HG03457 (cell line): ENCODE results near the gene BEND3.
A peak's percentile ranks its signal among the peaks of the same experiment; 100 is the strongest.
"Not testable (repeated sequence)": the region's sequence is repeated elsewhere in the genome, so short reads cannot be mapped to it uniquely, and the experiment has no call there.

Experiments
- ATAC-seq: cut with Tn5 transposase; IDR thresholded peaks from one replicate; pipeline ENCODE4 v1.9.1; 2021; ENCODE audit warnings: moderate number of reproducible peaks; ENCODE audit not compliant: unreplicated experiment

BEND3 gene

DNA sequence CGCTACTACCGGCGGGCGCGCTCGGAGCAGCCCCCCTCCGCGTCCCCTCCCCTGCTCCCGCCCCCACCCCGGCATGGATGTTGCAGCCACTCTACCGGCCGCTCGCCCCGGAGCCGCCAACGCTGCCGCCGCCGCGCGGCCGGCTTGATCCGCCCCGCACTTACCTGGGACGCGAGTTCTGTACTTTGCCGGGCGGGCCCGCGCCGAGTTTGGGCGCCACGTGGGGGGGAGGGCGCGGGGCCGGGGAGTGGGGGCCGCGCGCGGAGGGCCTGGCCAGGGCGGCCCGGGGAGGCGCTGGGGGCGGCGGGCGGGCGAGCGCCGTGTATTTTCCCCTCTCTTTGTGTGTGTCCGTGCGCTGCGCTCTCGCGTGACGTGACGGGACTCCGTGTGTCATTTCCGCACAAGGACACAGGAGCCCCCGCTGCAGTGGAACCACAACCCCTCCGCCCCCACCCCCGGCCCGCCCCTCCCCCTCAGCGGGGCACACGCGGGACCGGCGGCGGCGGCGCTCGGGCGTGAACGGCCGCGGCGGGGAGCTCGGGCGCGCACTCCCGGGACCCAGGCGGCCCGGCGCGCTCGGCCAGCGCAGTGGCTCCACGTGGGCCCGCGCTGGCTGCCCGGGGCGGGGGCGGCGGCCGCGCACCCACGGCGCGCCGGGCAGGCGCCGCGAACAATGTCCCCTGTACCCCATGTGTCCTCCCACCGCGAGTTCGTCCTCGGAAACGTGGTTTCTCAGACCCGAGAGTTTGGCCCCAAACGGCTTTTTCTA is at the start of gene BEND3:
BEND3 (minus strand) TSS at position 590 of the 769 bp plus-strand sequence. CDS start 16,230 bp downstream, outside the sequence.
- peak; percentile 7 for ATAC-seq

DNA sequence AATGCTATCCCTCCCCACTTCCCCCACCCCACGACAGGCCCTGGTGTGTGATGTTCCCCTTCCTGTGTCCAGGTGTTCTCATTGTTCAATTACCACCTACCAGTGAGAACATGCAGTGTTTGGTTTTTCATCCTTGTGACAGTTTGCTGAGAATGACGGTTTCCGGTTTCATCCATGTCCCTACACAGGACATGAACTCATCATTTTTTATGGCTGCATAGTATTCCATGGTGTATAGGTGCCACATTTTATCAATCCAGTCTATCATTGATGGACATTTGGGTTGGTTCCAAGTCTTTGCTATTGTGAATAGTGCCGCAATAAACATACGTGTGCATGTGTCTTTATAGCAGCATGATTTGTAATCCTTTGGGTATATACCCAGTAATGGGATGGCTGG is 49.0 kb upstream of the BEND3 start:
- ATAC-seq = not testable (repeated sequence)

DNA sequence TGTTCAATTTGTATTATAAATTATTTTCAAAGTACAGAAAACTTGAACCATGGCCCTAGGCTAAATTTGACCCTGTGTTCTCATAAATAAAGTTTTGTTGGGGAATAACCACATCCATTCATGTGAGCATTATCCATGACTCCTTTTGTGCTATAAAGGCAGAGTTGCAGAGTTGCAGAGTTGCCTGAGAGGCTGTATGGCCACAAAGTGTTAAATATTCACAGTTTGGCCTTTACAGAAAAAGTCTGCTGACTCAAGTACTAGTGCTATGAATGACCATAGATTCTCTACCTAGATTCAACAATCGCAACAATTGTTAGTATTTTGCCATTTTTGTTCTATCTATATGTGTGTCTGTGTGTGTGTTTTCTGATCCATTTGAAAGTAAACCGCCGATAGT is 46.2 kb upstream of the BEND3 start:
- no peak for ATAC-seq

DNA sequence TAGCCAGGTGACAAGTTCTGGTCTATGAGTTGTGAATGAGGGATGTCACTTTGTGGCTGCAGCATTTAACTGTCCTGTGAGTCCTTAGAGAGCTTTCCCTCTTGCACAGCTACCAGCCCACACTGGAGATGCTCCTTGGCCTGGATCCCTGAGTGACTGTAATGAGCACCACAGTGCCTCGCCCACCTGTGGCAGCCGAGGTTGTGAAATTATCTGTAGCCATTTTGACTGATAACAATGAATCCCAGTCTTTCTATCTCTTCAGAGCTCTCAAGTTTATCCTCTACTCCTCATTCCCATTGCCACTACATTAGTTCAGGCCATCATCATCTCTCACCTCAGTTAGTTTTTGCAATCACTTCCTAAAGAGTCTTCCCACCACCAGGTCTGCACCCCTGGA is 41.3 kb upstream of the BEND3 start:
- no peak for ATAC-seq

DNA sequence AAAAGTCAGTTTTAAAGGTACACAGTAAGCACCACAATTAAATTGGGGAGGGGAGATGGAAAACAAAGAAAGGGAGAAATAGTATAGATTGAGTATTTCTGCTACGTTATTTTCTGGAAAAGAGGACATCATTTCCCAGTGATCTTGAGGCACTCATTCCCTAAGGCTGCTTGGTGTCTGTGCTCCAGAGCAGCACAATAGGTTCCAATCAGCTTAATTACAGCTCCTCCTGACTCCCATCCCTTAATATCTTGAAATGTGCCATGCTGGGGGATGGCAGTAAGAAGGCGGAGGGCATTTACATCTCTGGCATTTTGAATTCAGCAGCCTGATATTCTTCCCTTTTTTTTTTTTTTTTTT is 39.5 kb upstream of the BEND3 start:
- no peak for ATAC-seq

DNA sequence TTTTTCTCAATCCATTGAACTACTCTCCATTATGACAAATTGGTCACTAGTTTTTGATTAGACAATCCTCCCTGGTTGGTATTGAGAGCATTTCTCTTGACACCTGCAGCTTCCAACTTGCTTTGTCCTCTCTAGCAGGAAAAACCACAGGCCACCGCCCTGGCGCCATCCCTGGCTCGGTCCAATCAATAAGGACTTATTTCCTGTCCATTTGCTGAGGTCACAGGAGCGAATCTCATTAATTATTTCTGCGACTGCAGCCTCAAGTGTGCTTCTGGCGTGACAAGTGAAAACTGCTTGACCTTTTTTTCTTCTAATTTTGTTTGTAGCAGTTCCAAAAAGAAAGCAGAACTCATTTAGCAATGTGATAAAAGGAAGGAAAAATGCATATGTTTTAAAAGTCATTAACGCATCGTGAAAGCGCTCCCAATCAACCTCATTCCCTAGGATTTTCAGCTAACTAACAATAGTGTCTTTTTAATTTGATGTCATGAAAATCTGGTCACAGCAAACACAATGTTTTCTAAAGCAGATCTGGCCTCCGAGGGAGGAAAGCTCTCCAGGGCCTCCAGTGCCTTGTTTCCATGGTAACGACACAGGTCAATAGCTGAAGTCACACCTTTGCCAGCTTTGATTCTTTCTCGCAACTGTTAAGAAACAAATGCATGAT is 39.0 kb upstream of the BEND3 start:
- no peak for ATAC-seq

DNA sequence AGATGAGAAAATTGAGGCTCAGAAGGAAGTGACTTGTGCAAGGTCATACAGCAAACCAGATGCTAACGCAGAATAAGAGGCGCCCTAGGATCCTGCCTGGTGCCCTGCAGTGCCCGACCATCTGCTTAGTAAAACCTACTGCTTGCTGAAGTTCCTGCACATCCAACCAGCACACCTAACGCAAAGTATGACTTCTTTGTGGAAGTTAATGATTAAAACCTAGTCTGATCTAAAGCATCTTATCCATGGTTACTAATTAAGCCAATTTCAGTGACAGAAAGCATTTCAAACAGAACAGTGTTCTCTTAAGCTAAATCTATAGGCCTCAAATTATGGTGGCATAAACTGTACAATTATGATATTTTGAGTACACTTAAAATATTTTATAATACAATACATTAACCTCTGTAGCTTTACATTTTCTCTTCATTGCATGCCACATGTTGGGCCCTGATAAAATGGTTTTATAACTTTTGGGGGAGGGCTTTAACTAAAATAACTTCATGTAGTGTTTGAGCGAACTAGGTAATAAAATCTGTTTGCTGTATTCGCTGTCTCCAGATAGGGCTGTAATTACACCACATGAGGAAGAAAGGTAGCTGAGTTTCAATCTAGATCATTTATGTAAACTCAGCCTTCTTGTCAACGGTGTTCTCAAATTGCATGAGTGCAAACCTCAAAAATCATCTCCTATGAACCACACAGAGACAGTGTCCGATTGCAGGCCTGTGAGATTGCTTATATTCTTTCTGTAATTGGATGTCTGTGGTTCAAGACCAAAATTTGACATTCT is 37.5 kb upstream of the BEND3 start:
- no peak for ATAC-seq

DNA sequence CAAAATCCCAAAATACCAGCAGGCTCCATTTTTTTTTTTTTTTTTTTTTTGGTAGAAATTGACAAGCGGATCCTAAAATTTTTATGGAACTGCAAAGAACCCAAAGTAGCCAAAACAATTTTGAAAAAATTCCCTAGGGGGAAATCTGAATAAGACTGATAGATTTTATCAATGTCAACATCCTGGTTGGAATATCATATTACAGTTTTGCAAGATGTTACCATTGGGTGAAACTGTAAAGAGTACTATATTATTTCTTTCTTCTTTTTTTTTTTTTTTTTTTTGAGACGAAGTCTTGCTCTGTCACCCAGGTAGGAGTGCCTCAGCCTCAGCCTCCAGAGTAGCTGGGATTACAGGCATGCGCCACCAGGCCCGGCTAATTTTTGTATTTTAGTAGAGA is 29.4 kb upstream of the BEND3 start:
- ATAC-seq = no peak

DNA sequence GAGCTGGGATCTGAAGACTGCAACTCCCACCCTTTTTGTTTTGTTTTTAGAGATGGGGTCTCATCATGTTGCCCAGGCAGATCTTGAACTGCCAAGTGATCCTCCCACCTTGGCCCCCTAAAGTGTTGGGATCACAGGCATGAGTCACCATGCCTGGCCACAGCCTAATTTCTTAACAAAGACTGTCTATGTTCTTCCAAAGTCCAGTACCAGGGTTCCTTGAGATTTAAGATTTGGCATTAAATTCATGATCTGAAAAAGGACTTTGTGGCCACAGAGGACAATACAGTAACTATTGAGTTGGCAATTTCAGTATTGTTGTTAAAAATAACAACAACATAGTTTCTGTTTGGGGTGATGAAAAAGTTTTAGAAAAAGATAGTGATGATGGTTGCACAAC is 28.7 kb upstream of the BEND3 start:
- ATAC-seq = no peak

DNA sequence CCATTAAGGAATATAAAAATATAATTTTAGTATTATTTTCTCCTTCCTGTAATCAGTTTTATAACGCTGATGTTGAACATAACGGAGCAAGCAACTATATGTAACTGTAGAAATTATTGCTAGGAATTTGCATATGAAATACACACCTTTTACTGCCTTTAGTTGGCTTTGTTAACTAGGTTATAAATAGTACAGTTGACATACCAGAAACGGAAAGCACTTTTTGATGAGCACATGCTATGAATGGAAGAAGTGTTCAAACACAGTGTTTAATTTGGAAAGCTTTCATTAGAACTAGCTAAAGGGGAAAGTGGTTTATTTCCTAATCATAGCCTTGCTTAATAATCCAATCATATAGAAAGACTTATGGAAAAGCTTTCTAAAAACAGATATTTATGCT is 25.3 kb upstream of the BEND3 start:
- ATAC-seq = no peak

DNA sequence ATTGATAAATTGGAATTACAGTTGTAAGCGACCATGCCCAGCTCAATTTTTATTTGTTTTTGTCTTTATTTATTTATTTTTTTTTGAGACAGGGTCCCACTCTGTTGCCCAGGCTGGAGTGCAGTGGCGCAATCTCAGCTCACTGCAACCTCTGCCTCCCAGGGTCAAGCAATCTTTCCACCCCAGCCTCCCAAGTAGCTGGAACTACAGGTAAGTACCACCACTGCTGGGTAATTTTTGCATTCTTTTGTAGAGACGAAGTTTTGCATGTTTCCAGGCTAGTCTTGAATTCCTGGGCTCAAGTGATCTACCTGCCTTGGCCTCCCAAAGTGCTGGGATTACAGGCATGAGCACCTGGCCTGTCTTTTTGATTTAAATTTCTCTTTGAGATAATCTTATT is 21.0 kb upstream of the BEND3 start:
- not testable (repeated sequence) for ATAC-seq

DNA sequence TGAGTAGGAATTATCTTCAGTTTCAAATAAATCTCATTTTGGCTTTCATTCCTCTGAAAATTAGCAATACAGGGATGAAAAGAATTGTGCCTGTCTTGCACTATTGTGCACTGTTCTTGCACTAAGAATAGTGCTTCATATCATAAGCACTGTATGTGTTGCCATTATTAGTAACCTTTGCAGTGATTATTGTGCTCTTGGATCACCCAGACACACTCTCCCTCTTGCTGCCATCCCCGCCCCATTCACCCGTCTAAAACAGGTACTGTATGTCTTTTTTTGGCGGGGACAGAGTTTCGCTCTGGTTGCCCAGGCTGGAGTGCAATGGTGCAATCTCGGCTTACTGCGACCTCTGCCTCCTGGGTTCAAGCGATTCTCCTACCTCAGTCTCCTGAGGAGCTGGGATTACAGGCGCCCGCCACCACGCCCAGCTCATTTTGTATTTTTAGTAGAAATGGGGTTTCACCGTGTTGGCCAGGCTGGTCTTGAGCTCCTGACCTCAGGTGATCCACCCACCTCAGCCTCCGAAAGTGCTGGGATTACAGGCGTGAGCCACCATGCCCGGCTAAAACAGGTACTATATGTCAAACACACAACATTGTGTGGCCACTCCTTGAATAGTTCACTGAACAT is 19.8 kb upstream of the BEND3 start:
- ATAC-seq = not testable (repeated sequence)

DNA sequence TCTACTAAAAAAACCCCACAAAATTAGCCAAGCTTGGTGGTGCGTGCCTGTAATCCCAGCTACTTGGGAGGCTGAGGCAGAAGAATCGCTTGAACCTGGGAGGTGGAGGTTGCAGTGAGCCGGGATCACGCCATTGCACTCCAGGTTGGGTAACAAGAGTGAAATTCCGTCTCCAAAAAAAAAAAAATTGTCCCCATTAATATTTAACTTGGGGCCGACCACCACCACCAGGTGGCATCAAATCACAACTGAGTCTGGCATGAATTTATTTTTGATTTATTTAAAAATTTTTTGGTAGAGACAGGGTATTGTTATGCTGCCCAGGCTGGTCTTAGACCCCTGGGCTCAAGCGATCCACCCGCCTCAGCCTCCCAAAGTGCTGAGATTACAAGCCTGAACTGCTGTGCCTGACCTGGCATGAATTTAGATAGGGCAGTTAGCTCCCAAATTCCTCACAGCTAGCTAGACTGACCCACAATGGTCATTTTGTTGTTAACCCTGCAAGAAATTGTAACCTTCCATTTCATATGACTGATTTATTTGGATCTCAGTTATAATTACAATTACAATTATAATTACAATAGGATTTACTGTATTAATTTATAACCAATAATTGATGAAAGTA is 17.1 kb upstream of the BEND3 start:
- ATAC-seq = no peak

DNA sequence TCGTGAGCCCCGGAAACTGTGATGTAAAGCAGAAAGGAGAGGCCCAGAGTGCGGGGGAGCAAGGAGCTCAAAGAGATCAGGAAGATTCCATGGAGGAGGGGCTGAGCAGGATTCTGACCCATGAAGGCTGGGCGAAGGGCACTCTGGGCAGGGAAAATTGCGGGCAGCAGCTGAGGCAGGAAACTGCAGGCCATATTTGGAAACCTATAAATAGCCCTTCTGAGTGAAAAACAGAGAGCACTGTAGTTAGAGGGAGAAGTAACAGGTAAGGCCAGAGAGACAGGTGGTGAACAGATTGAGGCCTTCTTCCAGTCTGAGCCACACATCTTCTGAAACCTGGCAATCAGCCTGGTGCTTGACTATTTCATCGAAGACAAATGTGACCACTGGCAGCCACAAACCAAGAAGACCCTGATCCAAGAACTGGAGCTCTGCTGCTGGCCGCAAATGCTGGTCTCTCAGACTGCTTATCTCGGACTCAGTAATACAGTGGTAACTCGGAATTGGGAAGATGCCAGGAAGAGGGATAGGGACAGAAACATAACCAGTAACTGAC is 14.1 kb upstream of the BEND3 start:
- no peak for ATAC-seq

DNA sequence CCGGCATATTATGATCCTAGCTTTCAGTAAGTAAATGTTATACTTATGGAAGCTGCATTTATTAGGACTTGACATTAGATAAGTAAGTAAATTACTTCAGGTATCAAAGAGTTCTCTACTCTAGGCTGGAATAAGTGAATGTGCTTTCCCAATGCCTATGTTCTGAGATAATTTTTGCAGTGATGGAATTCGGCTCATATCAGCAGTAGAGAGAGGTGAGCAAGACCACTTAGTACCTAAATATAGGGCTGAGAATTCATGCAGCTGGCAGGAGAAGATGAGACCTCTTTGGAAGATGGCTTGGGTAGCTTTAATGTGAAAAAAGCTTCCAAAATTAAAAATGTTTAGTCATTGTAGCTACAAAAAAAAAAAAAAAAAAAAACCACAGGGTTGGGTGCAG is 13.3 kb upstream of the BEND3 start:
- ATAC-seq = no peak

DNA sequence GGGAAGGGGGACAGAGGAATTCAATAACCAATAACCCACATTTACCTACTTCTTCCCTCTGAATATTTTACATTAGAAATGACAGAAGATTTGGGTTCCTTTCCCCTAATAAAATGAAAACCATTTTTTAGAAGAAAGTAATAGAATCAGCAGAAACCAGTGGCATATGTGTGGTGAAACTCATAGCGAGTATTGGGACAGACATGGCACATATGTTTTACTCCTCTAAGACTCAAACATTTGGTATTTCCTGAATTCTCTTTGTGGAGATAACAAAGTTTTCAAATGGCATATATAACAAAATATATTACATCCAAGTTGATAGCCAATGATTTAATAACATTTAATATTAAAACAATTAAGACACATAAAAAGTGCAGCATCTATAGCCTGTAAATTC is 12.9 kb upstream of the BEND3 start:
- no peak for ATAC-seq

DNA sequence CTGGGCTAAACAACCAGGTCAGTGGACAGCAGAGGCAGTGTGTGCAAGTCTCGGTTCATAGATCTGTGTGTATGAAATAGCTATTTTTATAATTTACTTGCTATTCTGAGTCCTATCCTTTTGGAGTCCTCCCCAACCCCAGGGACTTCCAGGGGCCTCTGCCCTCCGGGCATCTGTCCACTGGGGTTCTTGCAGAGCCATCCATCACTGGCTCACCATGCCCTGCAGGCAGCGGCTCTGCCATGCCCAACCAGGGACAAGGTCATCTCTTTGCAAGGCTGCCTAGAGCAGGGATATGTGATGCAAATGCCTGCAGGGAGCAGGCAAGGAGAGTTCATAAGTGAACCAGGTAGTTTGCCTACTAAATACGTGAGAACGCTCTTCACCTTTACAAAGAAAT is 10.5 kb upstream of the BEND3 start:
- no peak for ATAC-seq

DNA sequence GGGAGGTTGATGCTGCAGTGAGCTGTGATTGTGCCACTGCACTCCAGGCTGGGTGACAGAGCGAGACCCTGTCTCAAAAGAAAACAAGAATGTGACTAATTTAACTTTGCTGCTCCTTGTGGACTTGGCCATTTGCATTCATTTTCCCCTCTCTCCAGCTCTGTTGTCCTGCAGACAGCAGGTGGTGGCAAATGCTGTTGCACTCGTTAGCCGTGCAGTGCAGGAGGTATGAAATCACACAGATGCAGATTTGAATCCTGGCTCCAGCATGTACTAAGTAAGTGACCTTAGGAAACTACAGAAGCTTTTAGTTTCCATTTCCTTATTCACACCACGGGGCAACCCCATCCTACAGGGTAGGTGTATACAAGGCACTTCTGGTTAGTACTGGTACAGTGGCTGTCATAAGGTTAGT is 9.6 kb upstream of the BEND3 start:
- peak; percentile 74 for ATAC-seq

DNA sequence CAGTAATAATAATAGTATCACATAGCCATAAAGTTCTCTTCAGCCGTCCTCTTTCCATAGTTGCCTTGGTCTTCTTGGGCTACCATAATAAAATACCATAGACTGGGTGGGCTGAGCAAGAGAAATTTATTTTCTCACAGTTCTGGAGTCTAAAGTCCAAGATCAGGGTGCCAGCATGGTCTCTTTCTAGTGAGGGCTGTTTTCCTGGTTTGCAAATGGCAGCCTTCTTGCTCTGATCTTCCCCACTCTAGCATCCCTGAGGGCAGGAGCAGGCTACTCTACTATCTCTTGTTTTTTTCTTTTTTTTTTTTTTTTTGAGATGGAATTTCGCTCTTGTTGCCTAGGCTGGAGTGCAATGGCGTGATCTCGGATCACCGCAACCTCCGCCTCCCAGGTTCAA is 8.2 kb upstream of the BEND3 start:
- no peak for ATAC-seq

DNA sequence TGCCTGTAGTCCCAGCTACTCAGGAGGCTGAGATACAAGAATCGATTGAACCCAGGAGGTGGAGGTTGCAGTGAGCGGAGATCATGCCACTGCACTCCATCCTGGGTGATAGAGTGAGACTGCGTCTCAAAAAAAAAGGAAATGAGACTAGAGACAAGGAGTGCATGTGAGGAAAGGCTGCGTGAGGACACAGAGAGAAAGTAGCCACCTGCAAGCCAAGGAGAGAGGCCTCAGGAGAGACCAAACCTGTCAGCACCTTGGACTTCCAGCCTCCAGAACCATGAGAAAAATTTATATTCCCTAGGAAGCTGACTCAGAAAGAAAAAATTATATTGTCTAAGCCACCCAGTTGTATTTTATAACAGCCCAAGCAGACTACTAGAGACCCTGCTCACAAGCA is 7.4 kb upstream of the BEND3 start:
- no peak for ATAC-seq
